Measurements from ENCODE around the gene MEIOC.
"Not testable (repeated sequence)": the region's sequence is repeated elsewhere in the genome, so short reads cannot be mapped to it uniquely, and the experiment has no call there.

Gene MEIOC

DNA sequence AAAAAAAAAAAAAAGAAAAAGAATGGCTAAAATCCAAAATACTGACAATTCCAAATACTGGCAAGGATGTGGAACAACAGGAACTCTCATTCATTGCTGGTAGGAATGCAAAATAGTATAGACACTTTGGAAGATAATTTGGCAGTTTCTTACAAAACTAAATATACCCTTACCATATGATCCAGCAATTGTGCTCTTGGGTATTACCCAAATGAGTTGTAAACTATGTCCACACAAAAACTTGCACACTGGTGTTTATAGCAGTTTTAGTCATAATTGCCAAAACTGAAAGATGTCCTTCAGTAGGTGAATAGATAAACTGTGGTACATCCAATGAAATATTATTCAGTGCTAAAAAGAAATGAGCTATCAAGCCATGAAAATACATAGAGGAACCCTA is 8.5 kb upstream of the MEIOC start:
- DNase-seq (ENCODE audit: low read depth in 2 of 2) = no peak

DNA sequence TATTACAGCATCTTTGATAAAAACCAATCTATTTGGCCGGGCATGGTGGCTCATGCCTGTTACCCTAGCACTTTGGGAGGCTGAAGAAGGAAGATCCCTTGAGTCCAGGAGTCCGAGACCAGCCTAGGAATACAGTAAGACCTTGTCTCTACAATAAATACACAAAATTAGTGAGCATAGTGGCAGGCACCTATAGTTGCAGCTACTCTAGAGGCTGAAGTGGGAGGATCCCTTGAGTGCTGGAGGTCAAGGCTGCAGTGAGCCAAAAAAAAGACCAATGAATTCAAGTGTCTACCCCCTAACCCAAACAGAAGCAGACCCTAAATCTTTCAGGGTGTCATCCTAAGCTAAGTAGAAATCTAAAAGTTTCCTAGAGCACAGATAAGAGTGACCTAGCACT is 7.3 kb upstream of the MEIOC start:
- no peak for DNase-seq (ENCODE audit: low read depth in 2 of 2)

DNA sequence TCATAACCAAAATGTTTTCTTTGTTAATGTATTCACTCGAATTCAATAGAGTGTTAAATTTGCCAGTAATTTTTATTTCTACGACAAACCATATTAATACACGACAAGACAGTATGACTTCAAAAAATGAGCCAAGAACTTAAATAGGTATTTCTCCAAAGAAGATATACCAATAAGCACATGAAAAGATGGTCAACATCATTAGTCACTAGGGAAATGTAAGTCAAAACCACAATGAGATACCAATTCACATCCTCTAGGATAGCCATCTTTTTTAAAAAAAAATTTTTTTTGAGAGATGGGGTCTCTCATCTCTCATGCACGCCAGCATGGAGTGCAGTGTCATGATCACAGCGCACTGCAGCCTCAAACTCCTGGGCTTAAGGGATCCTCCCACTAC is 5.0 kb upstream of the MEIOC start:
- no peak for DNase-seq (ENCODE audit: low read depth in 2 of 2)

DNA sequence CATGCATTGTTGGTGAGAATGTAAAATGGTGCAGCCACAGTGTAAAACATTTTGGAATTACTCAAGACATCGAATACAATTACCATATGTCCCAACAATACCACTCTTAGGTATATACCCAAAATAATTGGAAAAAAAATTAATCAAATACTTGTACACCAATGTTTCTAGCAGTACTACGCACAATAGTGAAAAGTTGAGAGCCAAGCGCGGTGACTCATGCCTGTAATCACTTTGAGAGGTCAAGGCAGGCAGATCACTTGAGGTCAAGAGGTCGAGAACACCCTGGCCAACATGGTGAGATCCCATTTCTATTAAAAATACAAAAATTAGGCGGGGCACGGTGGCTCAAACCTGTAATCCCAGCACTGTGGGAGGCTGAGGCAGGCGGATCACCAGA is 3.5 kb upstream of the MEIOC start:
- DNase-seq (ENCODE audit: low read depth in 2 of 2) = no peak

DNA sequence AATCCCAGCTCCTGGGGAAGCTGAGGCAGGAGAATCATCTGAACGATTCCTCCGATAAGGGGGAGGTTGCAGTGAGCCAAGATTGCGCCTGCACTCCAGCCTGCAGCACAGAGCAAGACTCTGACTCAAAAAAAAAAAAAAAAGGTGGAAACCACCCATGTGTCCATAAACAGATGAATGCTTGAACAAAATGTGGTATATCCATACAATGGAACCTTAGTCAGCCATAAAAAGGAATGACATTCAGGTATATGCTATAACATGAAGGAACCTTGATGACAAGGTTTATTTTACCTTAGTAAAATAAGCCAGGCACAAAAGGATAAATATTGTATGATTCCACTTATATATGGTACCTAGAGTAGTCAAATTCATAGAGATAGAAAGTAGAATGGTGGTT is 2.9 kb upstream of the MEIOC start:
- no peak for DNase-seq (ENCODE audit: low read depth in 2 of 2)

DNA sequence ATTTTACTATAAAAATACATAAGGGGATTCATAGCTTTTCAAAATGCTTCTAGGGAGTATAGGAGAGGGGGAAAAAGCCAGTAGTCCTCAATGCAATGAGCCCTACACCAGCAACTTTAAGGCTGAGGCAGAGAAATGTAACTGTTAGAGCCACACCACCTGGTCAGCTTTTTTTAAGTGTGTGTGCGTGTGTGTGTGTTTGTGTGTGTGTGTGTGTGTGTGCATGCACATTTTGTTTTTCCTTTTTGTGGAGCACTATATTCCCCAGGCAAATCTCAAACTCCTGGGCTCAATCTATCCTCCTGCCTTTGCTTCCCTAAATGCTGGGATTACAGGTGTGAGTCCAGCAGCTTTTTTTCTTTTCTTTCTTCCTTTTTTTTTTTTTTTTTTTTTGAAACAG is 2.3 kb upstream of the MEIOC start:
- DNase-seq (ENCODE audit: low read depth in 2 of 2) = no peak

DNA sequence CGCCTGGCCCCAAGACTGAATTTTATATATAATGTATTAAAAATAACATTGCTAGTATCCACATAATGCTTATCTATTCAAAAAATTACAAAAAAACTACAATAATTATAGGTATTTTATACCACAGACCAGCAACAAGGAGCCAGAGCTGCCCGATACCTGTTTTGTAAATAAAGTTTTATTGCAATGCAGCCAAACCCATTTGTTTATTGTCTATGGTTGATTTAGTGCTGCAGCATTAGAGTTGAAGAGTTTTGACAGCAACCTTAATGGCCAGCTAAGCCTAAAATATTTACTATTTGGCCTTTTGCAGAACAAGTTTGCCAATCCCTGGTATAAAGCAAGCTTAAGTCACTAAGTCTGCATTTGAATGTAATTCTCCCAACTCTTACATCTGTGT is 5.6 kb downstream of the MEIOC start:
- DNase-seq (ENCODE audit: low read depth in 2 of 2) = no peak

DNA sequence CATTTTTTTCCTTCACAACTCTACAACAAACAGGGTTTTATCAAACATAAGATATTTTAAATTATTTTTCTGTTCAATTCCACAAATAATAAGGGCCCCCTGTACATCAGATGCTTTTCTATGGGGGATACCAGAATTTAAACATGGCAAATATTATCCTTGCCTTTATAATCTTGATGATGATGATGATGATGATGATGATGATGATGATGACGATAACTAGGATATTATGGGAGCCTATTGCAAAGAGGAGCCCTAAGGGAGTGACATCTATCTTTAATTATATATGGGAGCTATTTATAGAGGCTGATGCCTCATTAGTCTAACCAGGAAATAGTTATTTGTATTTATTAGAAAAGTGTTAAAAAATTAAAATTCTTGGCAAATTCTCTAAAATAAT is 6.8 kb downstream of the MEIOC start:
- DNase-seq (ENCODE audit: low read depth in 2 of 2) = no peak

DNA sequence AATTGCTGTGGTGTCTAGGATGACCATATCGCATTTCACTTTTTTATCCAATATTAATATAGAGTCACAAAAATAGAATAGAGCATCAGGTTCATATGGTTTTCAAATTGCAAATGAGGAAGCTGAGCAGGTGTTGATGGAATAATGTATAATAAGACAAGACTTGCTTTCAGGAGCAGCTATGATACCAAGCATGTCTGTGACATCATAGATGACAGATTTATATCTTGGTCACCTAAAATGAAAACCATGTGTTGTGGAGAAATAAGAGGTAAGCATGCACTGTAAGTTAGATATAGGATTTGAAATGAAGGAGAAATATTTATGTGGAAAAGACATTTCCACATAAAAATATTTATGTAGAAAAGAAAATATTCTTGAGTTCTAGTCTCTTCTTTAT is 8.6 kb downstream of the MEIOC start:
- DNase-seq (ENCODE audit: low read depth in 2 of 2) = no peak

DNA sequence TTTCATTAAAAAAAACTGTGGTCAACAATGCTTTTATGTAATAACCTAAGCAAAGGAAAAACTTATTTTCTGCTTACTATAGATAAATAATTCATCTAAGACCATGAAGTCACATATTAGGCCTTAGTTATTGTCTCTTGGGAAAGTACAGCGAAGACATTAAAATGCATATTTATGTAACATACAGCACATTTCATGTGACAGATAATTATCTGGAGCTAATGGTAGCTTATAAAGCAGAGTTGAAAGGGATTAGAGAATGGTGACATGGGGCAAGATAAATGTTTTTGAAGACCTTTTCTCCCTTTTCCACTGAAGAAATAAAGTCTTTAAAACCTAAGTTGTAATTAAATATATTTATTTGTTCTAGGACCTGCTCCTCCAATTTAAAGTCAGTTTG is 9.7 kb downstream of the MEIOC start:
- DNase-seq (ENCODE audit: low read depth in 2 of 2) = no peak

DNA sequence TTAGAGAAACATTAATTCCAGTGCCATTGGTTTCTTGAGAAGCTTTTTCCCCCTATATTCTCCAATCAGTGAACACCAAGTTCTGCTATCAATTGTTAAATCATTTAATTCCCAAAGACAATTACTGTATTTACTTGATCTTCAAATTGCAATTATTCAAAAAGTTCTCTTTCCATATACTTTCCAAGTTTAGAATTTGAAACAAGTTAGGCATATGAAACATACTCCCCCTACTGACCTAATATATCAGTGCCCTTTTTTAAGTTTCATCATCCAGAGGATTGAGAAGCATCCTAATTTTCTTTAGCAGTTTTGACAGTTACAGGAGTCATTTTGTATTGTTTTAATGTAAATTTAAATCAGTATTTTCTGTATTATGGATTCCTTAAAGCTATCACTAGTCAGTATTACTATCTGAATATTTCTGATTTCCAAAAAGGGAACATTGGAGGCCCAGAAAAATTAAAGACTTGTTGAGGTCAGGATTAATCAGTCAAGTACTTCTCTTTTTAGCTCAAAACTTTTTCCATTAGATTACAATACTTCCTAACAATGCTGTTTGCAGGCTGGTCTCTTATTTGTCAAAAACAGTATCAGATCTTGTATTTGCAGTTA is 16.3 kb downstream of the MEIOC start:
- DNase-seq (ENCODE audit: low read depth in 2 of 2) = peak in 1 of 2 experiments; percentile 21

DNA sequence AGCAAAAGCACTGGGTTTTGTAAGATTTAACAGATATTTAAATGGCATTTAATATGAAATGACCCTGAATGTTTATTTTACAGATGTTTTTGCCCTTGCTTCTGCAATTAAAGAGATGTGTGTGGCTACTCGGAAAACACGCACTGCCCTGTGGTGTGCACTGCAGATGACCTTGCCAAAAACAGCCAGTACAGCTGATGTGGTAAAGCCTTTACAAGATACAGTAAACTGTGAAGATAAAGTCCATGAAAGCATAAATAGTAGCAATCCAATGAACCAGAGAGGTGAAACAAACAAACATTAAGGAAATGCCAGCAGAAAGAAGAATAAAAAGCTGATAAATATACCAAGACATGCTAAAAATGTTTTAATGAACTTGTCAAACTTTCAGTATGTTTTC is 17.6 kb downstream of the MEIOC start:
- no peak for DNase-seq (ENCODE audit: low read depth in 2 of 2)

DNA sequence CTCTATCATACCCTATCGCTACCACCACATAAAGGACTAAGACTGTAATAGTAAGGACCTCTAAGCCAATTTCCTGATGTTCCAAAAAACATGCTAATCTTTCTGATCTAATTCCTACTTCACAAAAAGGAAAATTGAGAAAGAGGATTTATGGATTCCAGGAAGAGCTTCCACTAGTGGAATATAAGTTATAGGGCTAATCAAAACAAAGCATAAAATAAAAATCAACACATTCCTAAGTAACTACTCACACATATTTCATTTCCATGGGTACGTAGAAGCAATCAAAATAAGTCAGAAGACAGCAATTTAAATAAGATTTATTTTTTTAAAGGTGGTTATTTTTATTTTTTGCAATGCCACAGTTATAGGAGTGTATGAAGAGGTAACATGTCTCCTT is 20.9 kb downstream of the MEIOC start:
- peak; percentile 39 to 53 for DNase-seq (ENCODE audit: low read depth in 2 of 2)

DNA sequence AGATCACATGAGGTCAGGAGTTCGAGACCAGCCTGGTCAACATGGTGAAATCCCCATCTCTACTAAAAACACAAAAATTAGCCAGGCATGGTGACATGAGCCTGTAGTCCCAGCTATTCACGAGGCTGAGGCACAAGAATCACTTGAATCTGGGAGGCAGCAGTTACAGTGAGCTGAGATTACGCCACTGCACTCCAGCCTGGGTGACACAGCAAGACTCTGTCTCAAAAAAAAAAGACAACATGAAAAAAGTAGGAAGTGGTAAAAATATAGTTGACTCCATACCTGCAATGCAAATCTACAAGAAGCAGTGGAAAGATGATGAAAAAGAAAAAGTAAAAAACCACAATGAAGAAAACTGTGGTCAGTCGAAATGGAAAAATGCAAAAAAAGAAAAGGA is 27.0 kb downstream of the MEIOC start:
- DNase-seq (ENCODE audit: low read depth in 2 of 2) = not testable (repeated sequence)

DNA sequence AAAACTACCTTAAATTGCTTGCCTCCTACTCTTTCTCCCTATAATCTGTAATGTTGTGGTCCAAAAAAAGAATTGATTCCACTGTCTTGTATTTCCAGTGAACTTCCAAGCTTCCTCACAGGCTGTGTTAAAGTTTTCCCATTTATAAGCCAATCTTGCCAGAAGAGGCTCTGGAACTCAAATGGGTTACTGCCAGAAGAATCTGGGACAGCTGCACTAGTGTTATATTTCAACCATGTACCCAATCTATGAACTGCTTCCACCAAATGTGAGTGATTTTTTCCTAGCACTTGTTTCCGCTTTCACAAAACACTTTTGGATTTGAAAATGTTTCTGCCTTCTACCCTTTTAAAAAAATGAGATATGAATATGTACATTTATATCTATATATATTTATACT is 31.5 kb downstream of the MEIOC start:
- no peak for DNase-seq (ENCODE audit: low read depth in 2 of 2)

DNA sequence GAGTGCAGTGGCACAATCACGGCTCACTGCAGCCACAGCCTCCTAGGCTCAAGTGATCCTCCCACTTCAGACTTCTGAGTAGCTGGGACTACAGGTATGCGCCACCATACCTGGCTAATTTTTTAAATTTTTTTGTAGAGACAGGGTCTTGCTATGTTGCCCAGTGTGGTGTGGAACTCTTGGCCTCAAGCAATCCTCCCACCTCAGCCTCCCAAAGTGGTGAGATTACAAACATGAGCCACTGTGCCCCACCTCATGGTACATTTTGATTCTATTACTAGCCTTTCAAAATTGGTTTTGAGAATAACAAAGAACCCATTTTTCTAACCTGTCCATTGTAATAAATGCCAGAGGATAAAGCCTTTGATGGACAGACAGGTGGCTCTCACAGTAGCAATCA is 31.9 kb downstream of the MEIOC start:
- no peak for DNase-seq (ENCODE audit: low read depth in 2 of 2)

DNA sequence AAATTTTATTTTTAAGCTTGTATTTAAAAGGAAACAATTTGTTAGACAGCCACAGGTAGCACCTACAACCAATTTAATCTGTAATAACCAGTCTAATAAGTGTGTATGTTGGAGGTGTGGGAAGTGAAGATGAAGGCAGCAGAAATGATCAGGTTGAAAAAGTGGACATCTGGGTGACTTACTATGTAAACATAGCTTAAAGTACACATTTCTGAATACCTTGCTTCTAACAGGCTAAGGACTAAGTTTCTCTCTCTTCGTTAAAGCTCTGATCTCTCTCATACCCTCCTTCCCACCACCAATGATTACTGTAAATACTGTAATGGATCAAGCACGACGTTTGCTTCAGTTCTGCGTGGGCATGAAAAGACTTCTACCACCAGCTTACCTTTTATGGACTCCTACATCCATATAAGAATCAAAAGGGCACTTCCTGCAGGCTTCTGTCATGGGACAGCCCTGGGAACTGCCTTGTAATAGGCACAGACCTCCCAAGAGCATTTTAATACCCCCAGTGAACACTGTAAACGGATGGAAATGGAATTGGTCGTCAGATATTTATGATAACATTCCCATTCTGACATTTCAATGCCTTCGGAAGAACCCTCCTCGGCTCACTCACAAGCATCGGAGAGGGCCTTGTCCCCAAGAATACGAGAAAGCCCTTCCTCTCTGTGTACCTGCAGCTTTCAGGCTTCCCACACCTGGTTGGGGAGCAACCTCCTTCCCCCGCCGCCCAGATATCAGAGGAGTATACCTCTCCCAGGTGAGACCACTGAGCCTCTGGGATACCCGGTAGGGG is 32.6 kb downstream of the MEIOC start:
- no peak for DNase-seq (ENCODE audit: low read depth in 2 of 2)

DNA sequence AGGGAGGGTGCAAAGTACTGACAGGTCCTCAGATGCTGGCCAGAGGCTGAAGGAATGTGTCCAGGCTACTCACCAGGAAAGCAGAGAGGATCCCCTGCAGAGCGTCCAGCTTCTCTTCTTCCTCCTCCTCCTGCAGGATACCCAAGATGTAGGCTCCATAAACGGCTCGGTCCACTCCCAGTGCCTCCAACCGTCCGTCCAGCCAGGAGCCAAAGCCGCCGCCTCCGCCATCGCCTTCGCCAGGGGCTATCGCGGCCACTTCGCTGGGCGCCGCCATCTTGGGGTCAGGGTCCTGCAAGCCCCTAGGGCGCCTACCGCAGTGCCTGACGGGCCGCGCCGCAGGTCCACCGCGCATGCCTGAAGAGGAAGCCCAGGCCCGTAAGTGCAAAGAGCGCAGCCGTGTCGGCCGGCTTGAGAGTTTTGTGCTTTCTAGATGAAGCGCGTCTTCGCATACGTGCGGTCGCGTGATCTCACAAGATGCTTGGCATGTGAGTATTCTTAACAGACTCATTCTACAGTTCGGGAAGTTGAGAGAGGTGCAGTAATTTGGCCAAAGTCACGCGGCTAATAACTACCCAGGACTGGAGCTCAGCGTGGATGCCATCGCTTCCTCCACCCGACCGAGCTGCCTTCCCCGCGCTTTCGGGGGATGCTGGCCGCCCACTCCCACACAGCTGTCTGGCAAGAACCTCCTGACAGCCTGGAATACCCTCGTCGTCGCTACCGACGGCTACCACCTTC is 33.4 kb downstream of the MEIOC start, which contains the start of gene CCDC43:
TSS of gene CCDC43 (minus strand) at position 300 of the 741 bp plus-strand sequence. CDS start at position 277, 23 bp downstream.
- peak; percentile 84 to 87 for DNase-seq (ENCODE audit: low read depth in 2 of 2)

DNA sequence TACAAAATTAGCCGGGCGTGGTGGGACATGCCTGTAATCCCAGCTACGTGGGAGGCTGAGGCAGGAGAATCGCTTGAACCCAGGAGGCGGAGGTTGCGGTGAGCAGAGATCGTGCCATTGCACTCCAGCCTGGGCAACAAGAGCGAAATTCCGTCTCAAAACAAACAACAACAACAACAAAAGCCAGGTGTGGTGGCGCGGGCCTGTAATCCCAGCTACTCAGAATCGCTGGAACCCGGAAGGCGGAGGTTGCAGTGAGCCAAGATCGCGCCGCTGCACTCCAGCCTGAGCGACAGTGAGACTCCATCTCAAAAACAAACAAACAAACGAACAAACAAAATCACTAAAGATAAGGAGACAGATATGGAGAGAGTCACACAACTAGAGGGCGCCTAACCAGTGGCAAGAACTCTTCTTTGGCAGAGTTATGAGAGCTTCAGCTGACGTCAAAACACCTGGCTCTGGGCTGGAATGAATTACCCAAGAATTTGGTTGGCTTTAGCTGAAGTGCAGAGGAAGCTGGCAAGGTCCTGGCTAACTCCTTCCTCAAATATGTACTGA is 34.6 kb downstream of the MEIOC start:
- not testable (repeated sequence) for DNase-seq (ENCODE audit: low read depth in 2 of 2)

DNA sequence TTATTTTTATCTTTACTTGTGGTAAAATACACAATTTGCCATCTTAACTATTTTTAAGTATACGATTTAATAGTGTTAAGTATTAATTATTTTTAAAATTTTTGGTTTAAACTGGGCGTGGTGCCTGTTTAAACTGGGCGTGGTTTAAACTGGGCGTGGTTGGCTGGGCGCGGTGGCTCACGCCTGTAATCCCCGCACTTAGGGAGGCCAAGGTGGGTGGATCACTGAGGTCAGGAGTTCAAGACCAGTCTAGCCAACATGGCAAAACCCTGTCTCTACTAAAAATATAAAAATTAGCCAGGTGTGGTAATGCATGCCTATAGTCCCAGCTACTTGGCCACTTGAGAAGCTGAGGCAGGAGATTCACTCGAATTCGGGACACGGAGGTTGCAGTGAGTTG is 37.3 kb downstream of the MEIOC start:
- DNase-seq (ENCODE audit: low read depth in 2 of 2) = no peak

DNA sequence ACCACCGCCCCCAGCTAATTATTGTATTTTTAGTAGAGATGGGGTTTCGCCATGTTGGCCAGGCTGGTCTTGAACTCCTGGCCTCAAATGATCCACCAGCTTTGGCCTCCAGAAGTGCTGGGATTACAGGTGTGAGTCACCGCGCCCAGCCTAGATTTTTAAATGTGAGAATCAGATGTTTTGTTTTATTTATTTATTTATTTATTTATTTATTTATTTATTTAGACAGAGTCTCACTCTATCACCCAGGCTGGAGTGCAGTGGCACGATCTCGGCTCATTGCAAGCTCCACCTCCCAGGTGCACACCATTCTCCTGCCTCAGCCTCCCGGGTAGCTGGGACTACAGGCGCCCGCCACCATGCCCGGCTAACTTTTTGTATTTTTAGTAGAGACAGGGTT is 44.0 kb downstream of the MEIOC start:
- DNase-seq (ENCODE audit: low read depth in 2 of 2) = not testable (repeated sequence)

DNA sequence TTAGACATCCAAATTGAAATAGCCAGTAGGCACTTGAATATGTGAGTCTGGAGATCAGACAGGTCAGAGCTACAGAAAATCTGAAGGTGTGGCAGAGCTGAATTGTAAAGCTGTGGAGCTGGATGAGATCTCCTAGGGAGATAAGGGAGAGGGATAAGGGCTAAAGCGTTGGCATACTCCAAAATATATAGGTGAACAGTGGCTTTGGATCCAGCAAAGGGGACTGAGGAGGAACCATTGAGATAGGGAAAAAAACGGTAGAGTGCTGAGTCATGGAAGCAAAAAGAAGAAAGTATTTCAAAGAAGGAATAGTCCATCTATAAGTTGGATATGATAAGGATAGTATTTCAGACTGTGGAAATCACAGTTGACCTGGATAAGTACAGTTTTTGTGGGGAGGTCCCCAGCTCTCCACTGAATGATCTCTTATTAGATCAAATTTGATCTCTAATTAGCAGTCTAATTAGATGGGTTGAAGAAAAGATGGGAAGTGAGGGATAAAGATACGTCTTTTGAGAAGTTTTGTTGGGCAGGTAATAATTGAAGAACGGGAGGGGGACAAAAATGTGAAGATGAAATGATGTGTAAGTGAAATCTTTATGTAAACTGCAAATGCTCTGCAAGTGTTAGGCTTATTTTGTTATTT is 51.6 kb downstream of the MEIOC start:
- DNase-seq (ENCODE audit: low read depth in 2 of 2) = no peak

Data from fibroblast of skin of left quadriceps (primary cell).